Neuron (in vitro differentiated cells): ENCODE data around the gene DDX50.
"Not testable (repeated sequence)": the region's sequence is repeated elsewhere in the genome, so short reads cannot be mapped to it uniquely, and the experiment has no call there.

Experiments
- H2AFZ ChIP-seq: one replicate; pipeline ENCODE4 v1.6.1; 2013; ENCODE audit warnings: low read depth, mild to moderate bottlenecking, inconsistent platforms, low read length, moderate library complexity
- H3K27me3 ChIP-seq: one replicate; pipeline ENCODE4 v1.6.1; 2013; ENCODE audit warnings: low read length; ENCODE audit not compliant: insufficient read depth
- H3K36me3 ChIP-seq: one replicate; pipeline ENCODE4 v1.6.1; 2013; ENCODE audit warnings: low read length; ENCODE audit not compliant: insufficient read depth
- H3K4me1 ChIP-seq: one replicate; pipeline ENCODE4 v1.6.1; 2013; ENCODE audit warnings: low read length; ENCODE audit not compliant: insufficient read depth
- H3K4me3 ChIP-seq: 2 replicates; pipeline ENCODE4 v1.5.1; 2013; ENCODE audit warnings: mild to moderate bottlenecking, low read length, moderate library complexity
- H3K9me3 ChIP-seq: one replicate; pipeline ENCODE4 v1.6.1; 2013; ENCODE audit warnings: low read length

Gene DDX50, protein sequence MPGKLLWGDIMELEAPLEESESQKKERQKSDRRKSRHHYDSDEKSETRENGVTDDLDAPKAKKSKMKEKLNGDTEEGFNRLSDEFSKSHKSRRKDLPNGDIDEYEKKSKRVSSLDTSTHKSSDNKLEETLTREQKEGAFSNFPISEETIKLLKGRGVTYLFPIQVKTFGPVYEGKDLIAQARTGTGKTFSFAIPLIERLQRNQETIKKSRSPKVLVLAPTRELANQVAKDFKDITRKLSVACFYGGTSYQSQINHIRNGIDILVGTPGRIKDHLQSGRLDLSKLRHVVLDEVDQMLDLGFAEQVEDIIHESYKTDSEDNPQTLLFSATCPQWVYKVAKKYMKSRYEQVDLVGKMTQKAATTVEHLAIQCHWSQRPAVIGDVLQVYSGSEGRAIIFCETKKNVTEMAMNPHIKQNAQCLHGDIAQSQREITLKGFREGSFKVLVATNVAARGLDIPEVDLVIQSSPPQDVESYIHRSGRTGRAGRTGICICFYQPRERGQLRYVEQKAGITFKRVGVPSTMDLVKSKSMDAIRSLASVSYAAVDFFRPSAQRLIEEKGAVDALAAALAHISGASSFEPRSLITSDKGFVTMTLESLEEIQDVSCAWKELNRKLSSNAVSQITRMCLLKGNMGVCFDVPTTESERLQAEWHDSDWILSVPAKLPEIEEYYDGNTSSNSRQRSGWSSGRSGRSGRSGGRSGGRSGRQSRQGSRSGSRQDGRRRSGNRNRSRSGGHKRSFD

DNA sequence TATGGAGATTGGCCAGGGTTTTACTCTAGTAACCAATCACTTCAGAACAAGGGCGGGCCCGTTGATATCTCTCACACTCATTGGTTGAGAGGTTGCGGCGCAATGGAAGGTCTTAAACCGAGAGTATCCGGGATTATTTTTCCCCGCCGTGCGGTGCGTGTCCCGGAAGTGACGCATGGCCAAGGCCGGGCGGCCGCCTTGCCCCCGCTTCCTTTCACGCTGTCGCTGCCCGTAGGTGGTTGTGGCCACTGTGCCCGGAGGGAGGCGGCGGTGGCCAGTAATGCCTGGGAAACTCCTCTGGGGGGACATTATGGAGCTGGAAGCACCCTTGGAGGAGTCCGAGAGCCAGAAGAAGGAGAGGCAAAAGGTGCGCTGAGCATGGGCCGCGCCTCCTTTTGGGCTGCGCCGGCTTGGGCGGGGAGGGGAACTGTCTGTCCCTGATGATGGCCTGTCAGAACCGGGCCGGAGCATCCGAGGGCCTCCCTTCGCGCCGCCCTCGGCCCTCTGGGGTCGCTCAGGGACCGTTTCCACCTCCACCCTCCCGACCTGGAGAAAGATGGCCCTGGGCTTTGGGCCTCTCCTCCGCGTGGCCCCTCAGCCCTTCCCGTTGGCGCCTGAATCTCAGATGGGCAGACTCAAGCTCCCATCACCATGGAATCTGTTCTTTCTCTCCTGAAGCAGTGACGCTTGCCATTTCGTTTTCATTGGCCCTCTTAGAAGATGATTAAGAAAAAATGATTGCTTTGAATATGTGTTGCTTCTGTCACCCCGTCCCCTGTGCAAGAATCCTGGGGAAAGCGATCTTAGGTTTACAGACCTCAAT lies at the start of gene DDX50:
Gene DDX50, plus strand, starts transcription at position 211 of the 823 bp plus-strand sequence. Its CDS starts 70 bp downstream, at position 281.
- peaks cover 20% of the 10 kb centered on the region for H3K4me1 ChIP-seq
- no peaks in the 10 kb centered on the region for H3K9me3 ChIP-seq

DNA sequence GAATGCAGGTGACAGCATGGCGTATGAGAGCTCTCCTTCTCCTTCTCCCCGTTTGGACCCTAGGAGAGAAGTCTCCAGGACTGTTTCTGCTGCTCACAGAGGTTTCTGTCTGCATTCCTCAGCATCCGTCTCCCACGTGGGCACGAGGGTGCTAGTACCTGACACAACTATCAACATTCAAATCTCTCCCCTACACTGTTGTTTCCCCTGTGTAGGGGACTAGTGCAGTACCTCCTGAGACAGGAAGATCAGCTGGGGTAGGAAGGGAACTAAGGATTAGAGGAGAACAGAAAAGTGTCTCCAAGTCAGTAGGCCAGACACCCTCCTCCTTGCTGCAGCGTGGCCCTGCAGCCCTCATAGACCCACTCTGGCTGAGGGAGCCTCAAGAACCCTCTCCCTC lies 44.8 kb upstream of the DDX50 start:
- Histone ChIP-seq H3K27me3 (no peaks in the 10 kb centered on the region), H3K9me3 (peaks cover 5% of the 10 kb centered on the region), H3K4me1 (no peaks in the 10 kb centered on the region), H3K4me3 (no peak overlapping the region), H2AFZ (no peak overlapping the region), H3K36me3 (no peaks in the 10 kb centered on the region)

More for the DNA sequence above, at the start of gene DDX50:
- Histone ChIP-seq H2AFZ (peak within 1 kb of the TSS; percentile 60), H3K36me3 (peaks cover 1% of the 10 kb centered on the region), H3K27me3 (no peaks in the 10 kb centered on the region), H3K4me3 (peak within 1 kb of the TSS; percentile 92)

DNA sequence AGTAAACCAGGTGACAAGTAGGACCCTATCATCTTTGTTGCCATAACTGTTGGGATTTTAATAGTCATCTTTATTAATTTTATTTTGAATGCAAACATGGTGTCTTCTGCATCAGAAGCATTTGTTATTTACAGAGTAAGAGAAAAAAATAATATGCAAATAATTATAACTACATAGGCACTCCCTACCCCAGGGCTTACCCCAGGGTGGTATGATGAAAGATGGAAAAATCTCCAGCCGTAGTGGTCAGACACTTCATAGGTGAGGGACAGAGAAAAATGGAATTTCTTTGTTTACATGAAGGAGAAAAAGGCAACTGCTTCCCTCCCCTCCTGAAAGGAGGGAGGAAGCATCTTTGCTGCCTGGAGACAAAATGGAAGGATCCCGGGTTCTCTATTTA lies 44.1 kb upstream of the DDX50 start:
- no peak overlapping the region for H2AFZ ChIP-seq

DNA sequence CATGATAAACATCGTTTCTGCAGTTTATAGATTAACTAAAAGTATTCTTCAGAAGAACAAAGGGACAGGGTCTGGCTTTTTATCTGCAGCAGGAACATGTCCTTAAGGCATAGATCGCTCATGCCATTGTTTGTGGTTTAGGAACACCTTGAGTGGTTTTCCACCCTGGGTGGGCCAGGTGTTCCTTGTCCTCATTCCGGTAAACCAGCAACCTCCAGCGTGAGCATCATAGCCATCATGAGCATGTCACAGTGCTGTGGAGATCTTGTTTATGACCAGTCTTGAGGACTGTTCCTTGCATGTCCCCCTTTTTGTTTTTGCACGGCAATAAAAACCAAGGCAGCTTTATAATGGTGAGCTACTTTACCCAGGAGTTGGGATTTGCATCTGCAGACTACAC lies 39.9 kb upstream of the DDX50 start:
- peaks cover 6% of the 10 kb centered on the region for H3K9me3 ChIP-seq
- H3K27me3 ChIP-seq = no peaks in the 10 kb centered on the region
- no peak overlapping the region for H3K4me3 ChIP-seq
- no peaks in the 10 kb centered on the region for H3K4me1 ChIP-seq
- H3K36me3 ChIP-seq = no peaks in the 10 kb centered on the region
- H2AFZ ChIP-seq = no peak overlapping the region

More for the DNA sequence above, 44.1 kb upstream of the DDX50 start:
- H3K9me3 ChIP-seq = peaks cover 6% of the 10 kb centered on the region
- no peaks in the 10 kb centered on the region for H3K36me3 ChIP-seq
- no peak overlapping the region for H3K4me3 ChIP-seq
- no peaks in the 10 kb centered on the region for H3K27me3 ChIP-seq
- H3K4me1 ChIP-seq = no peaks in the 10 kb centered on the region

- Histone ChIP-seq H3K4me1 (no peaks in the 10 kb centered on the region), H3K4me3 (no peak overlapping the region), H2AFZ (no peak overlapping the region), H3K27me3 (no peaks in the 10 kb centered on the region), H3K36me3 (no peaks in the 10 kb centered on the region), H3K9me3 (peaks cover 6% of the 10 kb centered on the region)
Measured at GRCh38 chr10:68864611-68865010, 36.5 kb upstream of the DDX50 start.

- not testable (repeated sequence) for H3K27me3 ChIP-seq, H3K36me3 ChIP-seq, H3K4me3 ChIP-seq, H3K9me3 ChIP-seq, H2AFZ ChIP-seq
- peaks cover 16% of the 10 kb centered on the region for H3K4me1 ChIP-seq
Measured at GRCh38 chr10:68868173-68868572, 32.9 kb upstream of the DDX50 start.

DNA sequence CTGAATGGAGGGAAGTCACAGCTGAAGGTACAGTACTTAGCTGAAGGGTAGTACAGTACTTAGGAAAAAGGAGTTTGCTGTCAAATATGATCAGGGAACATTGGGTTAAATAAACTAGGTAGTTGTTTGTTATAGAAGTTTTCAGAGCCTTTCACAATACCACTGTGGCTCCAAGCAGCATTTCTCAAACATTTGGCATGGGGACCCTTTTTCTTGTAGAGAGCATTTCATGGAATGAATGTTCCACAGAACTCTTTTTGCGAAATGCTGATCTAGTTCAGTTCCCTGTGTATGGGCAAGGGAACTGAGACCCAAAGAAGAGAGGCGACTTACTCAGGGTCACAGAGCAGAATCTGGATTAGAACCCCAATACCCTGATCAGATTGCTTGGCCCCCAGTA lies 31.5 kb upstream of the DDX50 start:
- peaks cover 16% of the 10 kb centered on the region for H3K4me1 ChIP-seq
- no peaks in the 10 kb centered on the region for H3K36me3 ChIP-seq
- H2AFZ ChIP-seq = no peak overlapping the region
- no peak overlapping the region for H3K4me3 ChIP-seq
- H3K9me3 ChIP-seq = no peaks in the 10 kb centered on the region
- no peaks in the 10 kb centered on the region for H3K27me3 ChIP-seq

GRCh38 chr10:68870061-68870460 lies 31.1 kb upstream of the DDX50 start:
- Histone ChIP-seq H3K4me3 (no peak overlapping the region), H3K27me3 (no peaks in the 10 kb centered on the region), H3K36me3 (no peaks in the 10 kb centered on the region), H3K4me1 (peaks cover 16% of the 10 kb centered on the region), H3K9me3 (no peaks in the 10 kb centered on the region), H2AFZ (no peak overlapping the region)

- H3K9me3 ChIP-seq = no peaks in the 10 kb centered on the region
- no peaks in the 10 kb centered on the region for H3K27me3 ChIP-seq
- no peaks in the 10 kb centered on the region for H3K36me3 ChIP-seq
- H2AFZ ChIP-seq = peak overlapping the region; percentile 76
- H3K4me3 ChIP-seq = no peak overlapping the region
- H3K4me1 ChIP-seq = peaks cover 16% of the 10 kb centered on the region
Measured at GRCh38 chr10:68870545-68871104, 30.5 kb upstream of the DDX50 start.

DNA sequence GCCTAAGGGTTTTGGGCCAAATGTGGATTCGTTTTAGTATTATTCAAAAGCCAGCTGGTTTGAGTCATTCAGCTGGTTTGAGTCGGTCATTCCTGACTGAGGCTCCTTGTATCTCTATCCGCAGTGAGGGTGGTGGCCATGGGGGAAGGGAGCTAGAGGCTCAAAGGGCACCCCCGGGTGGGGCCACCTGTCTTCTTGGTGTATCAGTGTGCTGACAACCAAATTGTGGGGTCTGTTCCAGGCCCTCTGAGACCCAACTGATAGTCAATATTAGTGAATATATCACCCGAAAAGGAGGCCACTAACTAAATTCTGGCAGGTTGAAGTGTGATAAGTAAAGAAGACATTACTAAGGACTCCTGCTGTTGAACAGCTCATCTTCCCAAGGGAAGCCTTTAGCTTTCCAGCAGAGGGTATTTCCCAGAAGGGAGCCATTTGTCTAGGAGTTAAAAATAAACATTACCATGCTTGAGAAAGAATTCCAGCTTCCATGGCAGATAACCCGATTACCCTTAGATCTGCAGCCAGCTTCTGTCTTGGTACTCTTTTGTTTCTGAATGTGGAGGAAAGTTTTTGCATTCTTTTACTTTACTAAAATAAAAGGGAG lies 29.9 kb upstream of the DDX50 start:
- peaks cover 16% of the 10 kb centered on the region for H3K4me1 ChIP-seq

DNA sequence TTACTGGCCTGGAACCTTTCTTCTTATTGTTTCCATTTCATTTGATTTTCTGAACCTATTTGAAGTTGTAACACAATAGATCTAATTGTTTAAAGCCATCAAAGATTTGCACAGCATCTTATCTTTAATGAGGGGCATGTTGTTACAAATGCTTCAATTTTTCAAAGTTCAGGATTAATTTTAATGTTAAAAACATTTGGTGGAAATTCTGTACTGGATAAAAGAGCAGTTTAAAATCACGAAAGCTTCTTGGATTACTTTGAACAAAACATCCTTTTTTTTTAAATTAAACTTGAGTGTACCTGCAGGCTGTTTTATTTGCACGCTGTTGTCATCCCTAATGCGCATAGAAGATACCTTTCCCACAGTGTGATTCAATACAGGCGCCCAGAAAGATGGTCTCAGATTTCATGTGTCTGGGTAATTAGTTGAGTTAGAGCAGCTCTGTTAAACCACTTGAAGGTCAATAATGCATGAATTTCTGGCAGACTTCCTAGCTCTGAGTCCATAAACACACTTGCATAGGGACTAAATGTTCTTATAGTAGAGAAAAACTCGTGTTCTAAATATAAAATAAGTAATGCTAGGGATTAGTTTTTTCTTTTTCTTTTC lies 29.3 kb upstream of the DDX50 start:
- Histone ChIP-seq H3K4me3 (no peak overlapping the region), H3K4me1 (peaks cover 22% of the 10 kb centered on the region), H3K9me3 (no peaks in the 10 kb centered on the region), H3K36me3 (no peaks in the 10 kb centered on the region), H3K27me3 (no peaks in the 10 kb centered on the region), H2AFZ (peak overlapping the region; percentile 76)

More for the DNA sequence above, 29.9 kb upstream of the DDX50 start:
- H3K36me3 ChIP-seq = no peaks in the 10 kb centered on the region
- H3K4me3 ChIP-seq = no peak overlapping the region
- no peaks in the 10 kb centered on the region for H3K9me3 ChIP-seq
- H3K27me3 ChIP-seq = no peaks in the 10 kb centered on the region
- H2AFZ ChIP-seq = peak overlapping the region; percentile 76
